Activated CD8-positive, alpha-beta memory T cell treated with anti-CD3 and anti-CD28 coated beads for 4 hours (primary cell): ENCODE data around the gene LRRTM4.
"Not testable (repeated sequence)": the region's sequence is repeated elsewhere in the genome, so short reads cannot be mapped to it uniquely, and the experiment has no call there.

Experiments used
- DNase-seq, 2 donors: peaks; one replicate each; pipeline ENCODE4 v3.0.0-alpha.2; 2020; ENCODE audit warnings: low read depth in 2 of 2

Gene LRRTM4

GRCh38 chr2:77314721-77315120, 207.5 kb downstream of the LRRTM4 start:
- no peak for DNase-seq

GRCh38 chr2:77310416-77310815, 211.8 kb downstream of the LRRTM4 start:
- no peak for DNase-seq

GRCh38 chr2:77309725-77310124, 212.5 kb downstream of the LRRTM4 start:
- DNase-seq: no peak

- DNase-seq: no peak
Measured at GRCh38 chr2:77301441-77301840, 220.7 kb downstream of the LRRTM4 start.

GRCh38 chr2:77296791-77297190, 225.4 kb downstream of the LRRTM4 start:
- no peak for DNase-seq

GRCh38 chr2:77294474-77294873, 227.7 kb downstream of the LRRTM4 start:
- DNase-seq: no peak

- no peak for DNase-seq
Measured at GRCh38 chr2:77284353-77284752, 237.8 kb downstream of the LRRTM4 start.

GRCh38 chr2:77271262-77271661, 250.9 kb downstream of the LRRTM4 start:
- DNase-seq: no peak

GRCh38 chr2:77270433-77270832, 251.7 kb downstream of the LRRTM4 start:
- DNase-seq: no peak

- no peak for DNase-seq
Measured at GRCh38 chr2:77268626-77269025, 253.6 kb downstream of the LRRTM4 start.

GRCh38 chr2:77232909-77233425, 289.2 kb downstream of the LRRTM4 start:
- no peak for DNase-seq

- no peak for DNase-seq
Measured at GRCh38 chr2:77228391-77228790, 293.8 kb downstream of the LRRTM4 start.

GRCh38 chr2:77210725-77211124, 311.5 kb downstream of the LRRTM4 start:
- no peak for DNase-seq

GRCh38 chr2:77207331-77207730, 314.8 kb downstream of the LRRTM4 start:
- no peak for DNase-seq

GRCh38 chr2:77201755-77202154, 320.4 kb downstream of the LRRTM4 start:
- no peak for DNase-seq

GRCh38 chr2:77199411-77199810, 322.8 kb downstream of the LRRTM4 start:
- no peak for DNase-seq

- DNase-seq: no peak
Measured at GRCh38 chr2:77193858-77194448, 328.2 kb downstream of the LRRTM4 start.

GRCh38 chr2:77192811-77193289, 329.3 kb downstream of the LRRTM4 start:
- no peak for DNase-seq

GRCh38 chr2:77191665-77192064, 330.5 kb downstream of the LRRTM4 start:
- DNase-seq: no peak

GRCh38 chr2:77190721-77191346, 331.3 kb downstream of the LRRTM4 start:
- no peak for DNase-seq

GRCh38 chr2:77185052-77185451, 337.1 kb downstream of the LRRTM4 start:
- DNase-seq: no peak

GRCh38 chr2:77179297-77179696, 342.9 kb downstream of the LRRTM4 start:
- no peak for DNase-seq

GRCh38 chr2:77175266-77175780, 346.9 kb downstream of the LRRTM4 start:
- not testable (repeated sequence) for DNase-seq
